Measurements from ENCODE around the gene AXDND1. TPM values are rescaled to one million over a fixed set of nuclear protein-coding genes. Genes with fewer than 3 reads are reported as not detected.

The AXDND1 gene
- total RNA-seq, 3 donors from 2014 or later: 0.48 to 1.8 (median 0.98) TPM

DNA sequence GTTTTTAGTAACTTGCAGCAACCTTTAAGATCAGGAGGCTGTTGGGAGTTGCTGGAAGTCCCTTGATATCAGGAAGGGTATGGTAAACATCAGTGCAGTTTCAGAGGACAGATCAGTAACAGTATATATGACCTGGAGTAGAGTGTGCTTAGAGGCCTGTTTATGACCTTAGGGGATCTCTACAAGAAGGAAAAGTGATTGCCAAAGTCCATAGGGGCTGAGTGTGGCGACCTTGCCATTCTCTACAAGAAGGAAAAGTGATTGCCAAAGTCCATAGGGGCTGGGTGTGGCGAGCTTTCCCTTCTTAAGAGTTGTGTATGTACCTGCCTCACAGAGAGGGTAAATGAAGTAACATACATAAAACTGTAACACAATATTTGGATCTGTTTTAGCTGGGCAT, 28.5 kb upstream of the AXDND1 start:
- DNase-seq (ENCODE audit: low spot score in 2 of 2): no peak
- H3K27me3 ChIP-seq: no peaks in the 10 kb centered on the region
- intact Hi-C loops (cut with DNase I; ENCODE audit: low total_unique reads): no loop called here
- H3K4me3 ChIP-seq: no peak overlapping the region
- no peaks in the 10 kb centered on the region for H3K4me1 ChIP-seq
- TF ChIP-seq, protein P1, sequence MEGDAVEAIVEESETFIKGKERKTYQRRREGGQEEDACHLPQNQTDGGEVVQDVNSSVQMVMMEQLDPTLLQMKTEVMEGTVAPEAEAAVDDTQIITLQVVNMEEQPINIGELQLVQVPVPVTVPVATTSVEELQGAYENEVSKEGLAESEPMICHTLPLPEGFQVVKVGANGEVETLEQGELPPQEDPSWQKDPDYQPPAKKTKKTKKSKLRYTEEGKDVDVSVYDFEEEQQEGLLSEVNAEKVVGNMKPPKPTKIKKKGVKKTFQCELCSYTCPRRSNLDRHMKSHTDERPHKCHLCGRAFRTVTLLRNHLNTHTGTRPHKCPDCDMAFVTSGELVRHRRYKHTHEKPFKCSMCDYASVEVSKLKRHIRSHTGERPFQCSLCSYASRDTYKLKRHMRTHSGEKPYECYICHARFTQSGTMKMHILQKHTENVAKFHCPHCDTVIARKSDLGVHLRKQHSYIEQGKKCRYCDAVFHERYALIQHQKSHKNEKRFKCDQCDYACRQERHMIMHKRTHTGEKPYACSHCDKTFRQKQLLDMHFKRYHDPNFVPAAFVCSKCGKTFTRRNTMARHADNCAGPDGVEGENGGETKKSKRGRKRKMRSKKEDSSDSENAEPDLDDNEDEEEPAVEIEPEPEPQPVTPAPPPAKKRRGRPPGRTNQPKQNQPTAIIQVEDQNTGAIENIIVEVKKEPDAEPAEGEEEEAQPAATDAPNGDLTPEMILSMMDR (IDR thresholded peaks at IDR 0.05): no peak
- TF ChIP-seq POLR2A (IDR thresholded peaks at IDR 0.05) (no peak), POLR2AphosphoS5 (IDR thresholded peaks at IDR 0.05) (no peak)
- H3K27ac ChIP-seq: no peak overlapping the region
- no peaks in the 10 kb centered on the region for H3K36me3 ChIP-seq
- H3K9me3 ChIP-seq: no peaks in the 10 kb centered on the region

DNA sequence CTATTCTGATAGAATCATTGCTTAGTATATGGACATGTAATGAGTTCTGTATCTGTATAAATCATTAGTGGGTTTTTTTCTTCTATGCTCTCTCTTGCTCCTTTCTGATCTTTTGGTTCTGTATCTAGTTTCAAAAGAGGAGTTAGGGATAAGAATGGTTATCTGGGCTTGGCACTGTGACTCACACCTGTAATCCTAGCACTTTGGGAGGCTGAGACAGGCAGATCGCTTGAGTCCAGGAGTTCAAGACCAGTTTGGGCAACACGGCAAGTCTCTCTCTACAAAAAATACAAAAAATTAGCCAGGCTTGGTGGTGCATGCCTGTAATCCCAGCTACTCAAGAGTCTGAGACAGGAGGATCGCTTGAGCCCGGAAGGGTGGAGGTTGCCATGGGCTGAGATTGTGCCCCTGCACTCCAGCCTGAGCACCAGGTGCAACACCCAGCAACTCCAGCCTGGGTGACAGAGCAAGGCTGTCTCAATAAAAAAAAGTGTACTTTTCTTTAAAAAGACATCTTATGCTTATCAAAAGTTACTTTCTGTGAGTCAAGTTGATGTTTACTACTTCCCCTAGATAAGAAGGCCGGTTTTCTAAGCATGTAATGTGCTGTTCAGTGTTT, 27.7 kb upstream of the AXDND1 start:
- H3K27ac ChIP-seq: no peak overlapping the region
- H3K4me1 ChIP-seq: no peaks in the 10 kb centered on the region
- intact Hi-C loops (cut with DNase I; ENCODE audit: low total_unique reads): no loop called here
- H3K27me3 ChIP-seq: no peaks in the 10 kb centered on the region
- H3K9me3 ChIP-seq: no peaks in the 10 kb centered on the region
- no peak overlapping the region for H3K4me3 ChIP-seq
- no peak for DNase-seq (ENCODE audit: low spot score in 2 of 2)
- TF ChIP-seq POLR2A (IDR thresholded peaks at IDR 0.05) (no peak), POLR2AphosphoS5 (IDR thresholded peaks at IDR 0.05) (no peak)
- TF ChIP-seq, protein P1 (IDR thresholded peaks at IDR 0.05): no peak
- H3K36me3 ChIP-seq: no peaks in the 10 kb centered on the region

DNA sequence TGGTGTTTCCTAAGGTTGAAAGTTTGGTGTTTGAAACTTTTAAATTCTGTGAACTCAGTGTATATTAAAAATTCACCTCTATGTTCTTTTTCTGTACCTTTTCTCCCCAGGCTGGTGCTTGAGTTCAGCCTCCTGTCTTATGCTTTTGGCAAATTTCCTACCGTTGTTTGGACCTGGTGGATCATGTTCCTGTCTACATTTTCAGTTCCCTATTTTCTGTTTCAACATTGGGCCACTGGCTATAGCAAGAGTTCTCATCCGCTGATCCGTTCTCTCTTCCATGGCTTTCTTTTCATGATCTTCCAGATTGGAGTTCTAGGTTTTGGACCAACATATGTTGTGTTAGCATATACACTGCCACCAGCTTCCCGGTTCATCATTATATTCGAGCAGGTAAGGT, 24.9 kb upstream of the AXDND1 start:
- Histone ChIP-seq H3K36me3 (no peaks in the 10 kb centered on the region), H3K27ac (no peak overlapping the region), H3K27me3 (no peaks in the 10 kb centered on the region), H3K4me1 (no peaks in the 10 kb centered on the region), H3K9me3 (no peaks in the 10 kb centered on the region), H3K4me3 (no peak overlapping the region)
- intact Hi-C loops (cut with DNase I; ENCODE audit: low total_unique reads): no loop called here
- TF ChIP-seq POLR2A (IDR thresholded peaks at IDR 0.05) (no peak), POLR2AphosphoS5 (IDR thresholded peaks at IDR 0.05) (no peak)
- TF ChIP-seq, protein P1 (IDR thresholded peaks at IDR 0.05): no peak
- no peak for DNase-seq (ENCODE audit: low spot score in 2 of 2)

DNA sequence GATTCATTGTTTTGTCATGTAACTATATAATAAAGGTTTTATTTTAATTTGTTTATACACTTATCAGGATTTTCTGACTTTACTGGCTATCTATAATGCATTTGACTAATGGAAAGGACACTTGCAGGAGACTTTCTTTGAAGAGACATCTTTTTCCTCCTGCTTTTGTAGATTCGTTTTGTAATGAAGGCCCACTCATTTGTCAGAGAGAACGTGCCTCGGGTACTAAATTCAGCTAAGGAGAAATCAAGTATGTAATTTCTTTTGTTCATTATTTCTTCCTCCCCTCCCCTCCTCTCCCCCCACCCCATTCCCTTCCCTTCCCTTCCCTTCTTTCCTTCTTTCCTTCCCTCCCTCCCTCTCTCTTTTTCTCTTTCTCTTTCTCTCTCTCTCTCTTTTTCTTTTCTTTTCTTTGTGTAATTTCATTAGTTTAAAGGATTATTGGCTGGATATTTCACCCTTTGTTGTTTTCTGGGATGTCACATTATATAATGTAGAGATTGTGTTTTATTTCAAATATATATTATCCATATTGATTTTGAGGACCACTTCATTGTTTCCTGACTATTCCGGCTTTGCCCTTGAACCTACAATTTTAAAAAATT, 23.7 kb upstream of the AXDND1 start:
- Histone ChIP-seq H3K27ac (no peak overlapping the region), H3K9me3 (no peaks in the 10 kb centered on the region), H3K4me3 (no peak overlapping the region), H3K27me3 (no peaks in the 10 kb centered on the region), H3K4me1 (no peaks in the 10 kb centered on the region), H3K36me3 (no peaks in the 10 kb centered on the region)
- TF ChIP-seq POLR2A (IDR thresholded peaks at IDR 0.05) (no peak), POLR2AphosphoS5 (IDR thresholded peaks at IDR 0.05) (no peak)
- TF ChIP-seq, protein P1 (IDR thresholded peaks at IDR 0.05): no peak
- DNase-seq (ENCODE audit: low spot score in 2 of 2): no peak
- intact Hi-C loops (cut with DNase I; ENCODE audit: low total_unique reads): no loop called here

DNA sequence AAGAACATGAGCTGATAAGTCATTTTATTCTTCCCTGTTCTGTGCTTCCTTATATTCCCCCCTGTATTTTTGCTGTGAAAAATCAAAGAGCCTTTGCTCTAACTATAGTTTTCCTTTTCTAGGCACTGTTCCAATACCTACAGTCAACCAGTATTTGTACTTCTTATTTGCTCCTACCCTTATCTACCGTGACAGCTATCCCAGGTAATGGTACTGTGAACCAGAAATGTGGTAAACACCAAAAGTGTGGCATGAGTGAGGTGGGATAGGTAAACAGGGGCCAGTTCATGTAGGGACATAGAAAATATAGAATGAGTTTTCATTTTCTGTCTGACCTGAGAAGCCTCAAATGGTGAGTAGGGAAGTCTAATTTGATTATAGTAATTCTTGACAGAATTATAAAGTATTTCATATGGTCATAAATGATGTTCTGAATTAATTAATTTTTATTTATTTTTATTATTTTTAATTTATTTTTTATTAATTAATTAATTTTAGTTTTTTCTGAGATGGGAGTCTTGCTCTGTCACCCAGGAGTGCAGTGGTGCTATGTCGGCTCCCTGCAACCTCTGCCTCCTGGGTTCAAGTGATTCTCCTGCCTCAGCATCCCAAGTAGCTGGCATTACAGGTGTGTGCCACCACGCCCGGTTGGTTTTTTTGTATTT, 22.9 kb upstream of the AXDND1 start:
- intact Hi-C loops (cut with DNase I; ENCODE audit: low total_unique reads): no loop called here
- H3K4me3 ChIP-seq: no peak overlapping the region
- no peaks in the 10 kb centered on the region for H3K4me1 ChIP-seq
- no peak overlapping the region for H3K27ac ChIP-seq
- no peaks in the 10 kb centered on the region for H3K36me3 ChIP-seq
- H3K9me3 ChIP-seq: no peaks in the 10 kb centered on the region
- no peaks in the 10 kb centered on the region for H3K27me3 ChIP-seq
- TF ChIP-seq, protein P1 (IDR thresholded peaks at IDR 0.05): no peak
- TF ChIP-seq POLR2AphosphoS5 (IDR thresholded peaks at IDR 0.05) (no peak), POLR2A (IDR thresholded peaks at IDR 0.05) (no peak)
- DNase-seq (ENCODE audit: low spot score in 2 of 2): no peak
